ENCODE results near the gene PRLR.

- TF ChIP-seq SP1 (IDR thresholded peaks at IDR 0.05) = no peak
- TF ChIP-seq SUZ12 (IDR thresholded peaks at IDR 0.05) = no peak
- TF ChIP-seq TARDBP (IDR thresholded peaks at IDR 0.05) = no peak
- TF ChIP-seq ELF4 (IDR thresholded peaks at IDR 0.05) = no peak
- no peak for TF ChIP-seq BHLHE40 (IDR thresholded peaks at IDR 0.05; ENCODE audit: borderline replicate concordance)
- TF ChIP-seq FOXM1 (IDR thresholded peaks at IDR 0.05; ENCODE audit: borderline replicate concordance) = no peak
- TF ChIP-seq FOXK2 (IDR thresholded peaks at IDR 0.05) = no peak
- TF ChIP-seq FOXA1 (IDR thresholded peaks at IDR 0.05) = no peak
- TF ChIP-seq NFRKB (IDR thresholded peaks at IDR 0.05) = no peak
- no peak for TF ChIP-seq ARNT (IDR thresholded peaks at IDR 0.05)
- TF ChIP-seq ZNF384 (IDR thresholded peaks at IDR 0.05) = no peak
- TF ChIP-seq L3MBTL2 (conservative IDR thresholded peaks at IDR 0.05) = no peak
- TF ChIP-seq LEF1 (IDR thresholded peaks at IDR 0.05; ENCODE audit: borderline replicate concordance) = no peak
Observed at GRCh38 chr5:35246900-35247647, 16.8 kb upstream of the PRLR start.
